ENCODE results near the gene STS. TPM values are rescaled to one million over a fixed set of nuclear protein-coding genes. Genes with fewer than 3 reads are reported as not detected.

The STS gene
- total and polyA plus RNA-seq, 10 of the 15 experiments (the other 5 are each of a cell fraction or from before 2014, with no cell fraction given) = 1.6 to 19.4 (median 4.7) TPM

GRCh38 chrX:7116081-7116480, 31.4 kb upstream of the STS start:
- Histone ChIP-seq H3K4me1 (ENCODE audit: control insufficient read depth, insufficient read depth, low read length) (peaks cover 77% of the 10 kb centered on the region), H3K27ac (ENCODE audit: control insufficient read depth, insufficient read depth) (peak overlapping the region; percentile 76), H4K20me1 (ENCODE audit: control insufficient read depth, insufficient read depth) (no peaks in the 10 kb centered on the region), H3K27me3 (replicated peaks in 1 of 2; ENCODE audit: control insufficient read depth in 2 of 2, insufficient read depth in 2 of 2, low read length in 1 of 2) (no peaks in the 10 kb centered on the region), H3K4me3 (no peak overlapping the region), H3K36me3 (ENCODE audit: control insufficient read depth in 2 of 2, insufficient read depth in 2 of 2, low read length in 1 of 2) (peaks cover 0 to 4% of the 10 kb centered on the region in 2 experiments; a peak in 2 of 4 replicates), H3K79me2 (ENCODE audit: control insufficient read depth, insufficient read depth, low read length) (peaks cover 36% of the 10 kb centered on the region), H3K4me2 (ENCODE audit: control insufficient read depth, insufficient read depth) (peak overlapping the region; percentile 36; the same call in 1 of the 2 replicates), H2AFZ (ENCODE audit: control insufficient read depth, low read depth, low read length) (no peak overlapping the region), H3K9ac (ENCODE audit: control insufficient read depth, insufficient read depth, low read length) (peak overlapping the region; percentile 46), H3K9me3 (replicated peaks; ENCODE audit: control insufficient read depth, insufficient read depth, low read length) (peaks cover 2% of the 10 kb centered on the region; the same call in 2 of the 3 replicates)
- no peak for TF ChIP-seq ZBTB4 (CRISPR knock-in tag; IDR thresholded peaks at IDR 0.05)
- no peak for TF ChIP-seq EP300 (IDR thresholded peaks at IDR 0.05; ENCODE audit: borderline replicate concordance in 1 of 2, control insufficient read depth in 1 of 2, low read depth in 2 of 2, low read length in 2 of 2)
- TF ChIP-seq CTCF (IDR thresholded peaks at IDR 0.05 in 2 of 3, conservative IDR thresholded peaks at IDR 0.05 in 1 of 3; ENCODE audit: control insufficient read depth in 2 of 3, extremely low read depth in 1 of 3, insufficient read depth in 1 of 3, low read depth in 3 of 3, low read length in 3 of 3) = no peak
- no peak for TF ChIP-seq FOXM1 (IDR thresholded peaks at IDR 0.05; ENCODE audit: low read depth, low read length)
- TF ChIP-seq DPF2 (IDR thresholded peaks at IDR 0.05) = no peak
- no peak for TF ChIP-seq SRF (IDR thresholded peaks at IDR 0.05; ENCODE audit: low read depth in 2 of 2, low read length in 2 of 2)
- no peak for TF ChIP-seq RCOR1 (conservative IDR thresholded peaks at IDR 0.05; ENCODE audit: low read depth, low read length)
- TF ChIP-seq RFX5 (IDR thresholded peaks at IDR 0.05; ENCODE audit: low read depth, low read length) = no peak
- TF ChIP-seq JUND (IDR thresholded peaks at IDR 0.05; ENCODE audit: low read depth, low read length) = no peak
- no peak for TF ChIP-seq MTA2 (IDR thresholded peaks at IDR 0.05; ENCODE audit: low read depth)
- TF ChIP-seq FOXK2 (IDR thresholded peaks at IDR 0.05) = no peak
- TF ChIP-seq SREBF1 (IDR thresholded peaks at IDR 0.05; ENCODE audit: low read length) = no peak
- TF ChIP-seq ZNF274 (IDR thresholded peaks at IDR 0.05; ENCODE audit: insufficient read depth, insufficient read length) = no peak
- TF ChIP-seq ETV6 (conservative IDR thresholded peaks at IDR 0.05 in 1 of 2, IDR thresholded peaks at IDR 0.05 in 1 of 2; ENCODE audit: borderline replicate concordance in 1 of 2, low read depth in 1 of 2) = no peak
- TF ChIP-seq NBN (IDR thresholded peaks at IDR 0.05) = no peak
- in situ Hi-C loops (cut with MboI) = no loop called here
- ChIA-PET RAD21 (ENCODE audit: unreplicated experiment) (interaction anchor here (0.9 to 10.2 kb wide), 10 partner anchors 9 to 377 kb away, joined by 3 to 127 read pairs (median 5); partner anchors contain the start of genes PUDP and STS), SMC1A (ENCODE audit: uncharacterized antibody, unreplicated experiment) (interaction anchor here (1.5 to 3.6 kb wide), 11 partner anchors 9 to 377 kb away, joined by 4 to 39 read pairs (median 8); no protein-coding TSS in a partner anchor), CTCF (interaction anchor here (1.2 to 3.0 kb wide), 7 partner anchors 8 to 32 kb away, joined by 3 to 14 read pairs (median 4); no protein-coding TSS in a partner anchor), POLR2A (interaction anchor here (0.6 to 10.2 kb wide), 6 partner anchors 18 to 32 kb away, joined by 3 to 117 read pairs (median 5); partner anchors contain the start of genes PUDP and STS)
- FAIRE-seq (no peak), ATAC-seq (no peak), DNase-seq (ENCODE audit: low read depth, low spot score) (no peak)
- WGBS (ENCODE audit: insufficient coverage, insufficient replicate concordance, low lambda C conversion rate, missing lambda C conversion rate) = 85% methylated on average over 3 of the region's 3 CpGs
- intact Hi-C loops (cut with micrococcal nuclease; ENCODE audit: unreplicated experiment) = no loop called here
- no TSS peak for BruUV-seq (replicated peaks)

All from GM12878 (cell line).